ENCODE results near the gene RECK.

The RECK gene

DNA sequence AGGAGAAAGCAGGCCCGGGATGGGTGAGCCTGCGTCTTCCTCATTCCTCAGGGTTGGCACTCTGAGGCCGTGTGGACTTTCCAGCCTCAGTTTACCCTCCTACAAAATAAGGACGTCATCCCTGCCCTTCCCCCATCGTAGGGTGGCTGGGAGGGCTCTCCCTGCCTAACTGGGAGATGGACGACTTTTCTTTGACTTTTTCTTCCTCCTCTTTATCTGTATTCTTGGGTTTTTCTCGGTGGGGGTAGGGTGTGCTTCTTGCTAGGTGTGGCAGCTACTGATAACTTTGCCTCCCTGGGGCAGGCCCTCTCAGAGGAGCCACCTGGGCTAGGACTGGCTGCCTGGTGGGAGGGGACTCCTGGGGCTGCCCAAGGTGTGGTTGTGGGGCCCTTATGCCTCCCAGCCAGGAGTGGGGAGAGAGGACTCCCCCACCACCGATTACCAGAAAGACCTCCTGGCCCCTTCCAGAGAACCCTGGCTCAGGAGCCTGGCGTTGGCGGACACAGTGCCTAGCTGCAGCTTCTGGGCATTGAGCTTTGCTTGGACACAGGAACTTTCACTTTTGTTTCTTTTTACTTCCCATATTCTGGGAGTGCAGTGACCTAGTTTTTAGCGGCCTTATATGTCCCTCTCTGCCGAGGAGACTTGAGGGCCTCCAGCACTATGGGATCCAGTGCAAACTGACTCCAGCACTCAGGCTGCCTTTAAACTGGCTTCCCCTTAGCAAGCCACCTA lies 106.0 kb downstream of the RECK start:
- Mint-ChIP-seq H3K4me3 (peak overlapping the region; percentile 81), H3K9me3 (peaks cover 13% of the 10 kb centered on the region), H3K27ac (peak overlapping the region; percentile 74), H3K27me3 (no peaks in the 10 kb centered on the region), H3K4me1 (ENCODE audit: low read depth) (peaks cover 97% of the 10 kb centered on the region), H3K36me3 (ENCODE audit: low read depth) (peaks cover 24% of the 10 kb centered on the region)

DNA sequence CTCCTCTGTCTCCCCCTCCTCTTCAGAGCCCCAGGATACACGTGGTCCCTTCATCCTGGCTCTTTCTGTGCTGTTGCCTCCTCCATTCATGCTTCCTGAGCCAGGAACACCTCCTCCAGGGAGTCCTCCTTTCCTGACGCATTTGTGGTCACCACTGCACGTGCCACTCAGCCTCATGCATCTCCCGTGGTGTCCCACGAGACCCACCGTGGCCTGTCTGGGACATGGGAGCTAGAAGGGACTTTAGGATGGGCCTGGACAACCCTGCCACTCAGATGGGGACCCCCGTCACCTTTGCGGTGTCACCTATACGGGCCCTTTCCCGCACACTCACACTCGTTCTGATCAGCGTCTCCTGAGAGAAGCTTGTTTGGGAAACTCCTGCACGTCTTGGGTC lies 106.5 kb downstream of the RECK start:
- Mint-ChIP-seq H3K4me1 (ENCODE audit: low read depth) (peaks cover 97% of the 10 kb centered on the region), H3K27me3 (no peaks in the 10 kb centered on the region), H3K4me3 (peak overlapping the region; percentile 81), H3K9me3 (peaks cover 13% of the 10 kb centered on the region), H3K36me3 (ENCODE audit: low read depth) (peaks cover 25% of the 10 kb centered on the region), H3K27ac (peak overlapping the region; percentile 74)

DNA sequence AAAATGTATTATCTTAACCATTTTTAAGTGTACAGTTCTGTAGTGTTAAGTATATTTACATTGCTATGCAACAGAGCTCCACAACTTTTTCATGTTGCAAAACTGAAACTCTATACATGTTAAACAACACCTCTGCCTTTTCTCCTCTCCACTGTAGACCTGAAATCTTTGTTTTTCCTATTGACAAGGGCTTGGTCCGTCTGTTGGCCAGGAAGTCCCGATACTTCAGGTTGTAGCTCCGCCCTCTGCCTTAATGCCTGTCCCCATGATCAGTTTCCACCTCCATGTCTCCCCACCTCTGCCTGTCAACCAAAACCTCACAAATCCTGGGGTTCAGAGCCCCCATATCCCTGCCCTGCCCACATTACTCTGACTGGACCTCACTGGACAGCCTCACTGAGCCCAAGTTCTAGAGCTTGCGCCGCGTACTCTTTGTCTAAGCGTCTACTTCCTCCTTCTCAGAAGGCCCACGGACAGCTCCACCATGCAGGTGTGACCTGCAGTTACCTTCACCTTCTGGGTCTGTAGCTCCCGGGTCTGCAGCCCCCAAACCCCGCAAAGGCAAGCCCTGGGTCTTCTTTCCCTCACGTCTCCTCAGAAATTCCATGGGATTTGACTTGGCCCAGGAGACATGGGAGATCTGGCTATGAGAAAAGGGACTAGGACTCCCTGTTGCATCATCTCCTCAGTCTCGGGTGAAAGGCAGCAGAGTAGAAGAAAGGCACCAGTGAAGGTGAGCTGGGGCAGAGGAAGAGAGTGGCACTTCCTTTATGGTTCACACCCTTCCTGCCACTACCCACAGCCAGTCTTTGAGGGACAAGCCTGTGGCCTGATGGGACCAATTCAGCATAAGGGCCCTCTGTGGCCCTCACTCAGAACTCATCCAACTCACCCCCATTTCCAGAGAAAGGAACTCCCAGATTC lies 107.9 kb downstream of the RECK start:
- peaks cover 25% of the 10 kb centered on the region for H3K36me3 Mint-ChIP-seq (ENCODE audit: low read depth)
- H3K4me1 Mint-ChIP-seq (ENCODE audit: low read depth) = peaks cover 93% of the 10 kb centered on the region
- peak overlapping the region; percentile 74 for H3K27ac Mint-ChIP-seq
- no peaks in the 10 kb centered on the region for H3K27me3 Mint-ChIP-seq
- peaks cover 13% of the 10 kb centered on the region for H3K9me3 Mint-ChIP-seq
- H3K4me3 Mint-ChIP-seq = peak overlapping the region; percentile 81

DNA sequence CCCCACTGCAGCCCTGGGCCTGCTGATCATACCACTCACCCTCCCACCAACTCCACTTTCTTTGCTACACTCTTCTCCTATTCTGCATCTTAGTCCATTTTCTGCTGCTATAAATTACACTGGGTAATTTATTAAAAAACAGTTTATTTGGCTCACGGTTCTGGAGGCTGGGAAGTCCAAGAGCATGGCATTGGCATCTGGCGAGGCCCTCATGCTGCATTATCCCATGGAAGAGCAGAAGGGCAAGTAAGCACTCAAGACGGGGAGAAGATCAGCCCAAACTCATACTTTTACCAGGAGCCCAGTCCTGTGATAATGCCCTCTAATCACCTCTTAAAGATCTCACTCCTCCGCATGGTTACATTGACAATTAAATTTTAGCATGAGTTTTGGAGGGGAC lies 109.3 kb downstream of the RECK start:
- Mint-ChIP-seq H3K36me3 (ENCODE audit: low read depth) (peaks cover 26% of the 10 kb centered on the region), H3K4me3 (no peak overlapping the region), H3K27me3 (no peaks in the 10 kb centered on the region), H3K4me1 (ENCODE audit: low read depth) (peaks cover 90% of the 10 kb centered on the region), H3K9me3 (peaks cover 13% of the 10 kb centered on the region), H3K27ac (no peak overlapping the region)

DNA sequence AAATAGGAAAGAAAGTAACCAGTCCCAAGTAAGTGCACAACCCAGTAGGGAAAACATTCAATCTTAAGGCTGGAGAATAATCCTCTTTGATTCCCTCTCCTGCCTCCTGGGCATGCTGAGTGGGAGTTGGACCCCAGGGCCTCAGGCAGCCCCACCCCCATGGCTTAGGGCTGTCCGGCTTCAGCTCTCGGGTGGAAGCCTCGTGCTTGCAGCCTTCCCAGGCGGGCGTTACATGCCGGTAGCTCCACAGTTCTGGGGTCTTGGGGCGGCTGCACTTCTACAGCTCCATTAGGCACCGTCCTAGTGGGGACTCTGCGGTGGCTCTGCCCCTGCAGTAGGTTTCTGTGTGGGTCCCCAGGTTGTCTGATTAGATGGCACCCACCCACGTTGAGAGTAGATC lies 109.9 kb downstream of the RECK start:
- peaks cover 90% of the 10 kb centered on the region for H3K4me1 Mint-ChIP-seq (ENCODE audit: low read depth)
- H3K27ac Mint-ChIP-seq = no peak overlapping the region
- no peak overlapping the region for H3K4me3 Mint-ChIP-seq
- no peaks in the 10 kb centered on the region for H3K27me3 Mint-ChIP-seq
- peaks cover 30% of the 10 kb centered on the region for H3K36me3 Mint-ChIP-seq (ENCODE audit: low read depth)
- H3K9me3 Mint-ChIP-seq = peaks cover 13% of the 10 kb centered on the region

DNA sequence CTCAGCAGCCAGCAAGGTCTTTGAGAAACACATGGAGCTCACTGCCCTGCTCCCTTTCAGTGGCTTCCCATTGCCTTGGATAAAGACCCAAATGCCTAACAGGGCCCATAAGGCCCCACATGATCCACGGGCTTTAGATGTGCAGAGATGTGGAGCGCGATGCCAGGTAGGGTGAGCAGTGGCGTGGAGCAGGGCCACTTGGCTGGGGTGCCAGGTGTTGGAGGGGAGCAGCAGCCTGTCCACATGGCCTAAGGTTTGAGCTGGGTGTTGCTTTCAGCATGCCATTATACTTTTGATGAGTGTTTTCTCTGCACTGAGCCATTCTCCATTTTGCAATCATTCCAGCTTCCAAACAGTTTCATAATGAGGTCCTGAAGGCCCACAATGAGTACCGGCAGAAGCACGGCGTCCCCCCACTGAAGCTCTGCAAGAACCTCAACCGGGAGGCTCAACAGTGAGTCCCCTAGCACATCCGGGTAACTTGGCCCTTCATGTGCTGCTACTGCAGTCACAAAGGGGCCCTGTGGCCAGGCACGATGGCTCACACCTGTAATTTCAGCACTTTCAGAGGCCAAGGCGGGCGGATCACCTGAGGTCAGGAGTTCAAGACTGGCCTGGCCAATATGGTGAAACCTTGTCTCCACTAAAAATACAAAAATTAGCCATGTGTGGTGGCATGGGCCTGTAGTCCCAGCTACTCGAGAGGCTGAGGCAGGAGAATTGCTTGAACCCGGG lies 110.9 kb downstream of the RECK start:
- Mint-ChIP-seq H3K27me3 (no peaks in the 10 kb centered on the region), H3K4me1 (ENCODE audit: low read depth) (peaks cover 90% of the 10 kb centered on the region), H3K36me3 (ENCODE audit: low read depth) (peaks cover 34% of the 10 kb centered on the region), H3K4me3 (no peak overlapping the region), H3K9me3 (peaks cover 13% of the 10 kb centered on the region), H3K27ac (no peak overlapping the region)

DNA sequence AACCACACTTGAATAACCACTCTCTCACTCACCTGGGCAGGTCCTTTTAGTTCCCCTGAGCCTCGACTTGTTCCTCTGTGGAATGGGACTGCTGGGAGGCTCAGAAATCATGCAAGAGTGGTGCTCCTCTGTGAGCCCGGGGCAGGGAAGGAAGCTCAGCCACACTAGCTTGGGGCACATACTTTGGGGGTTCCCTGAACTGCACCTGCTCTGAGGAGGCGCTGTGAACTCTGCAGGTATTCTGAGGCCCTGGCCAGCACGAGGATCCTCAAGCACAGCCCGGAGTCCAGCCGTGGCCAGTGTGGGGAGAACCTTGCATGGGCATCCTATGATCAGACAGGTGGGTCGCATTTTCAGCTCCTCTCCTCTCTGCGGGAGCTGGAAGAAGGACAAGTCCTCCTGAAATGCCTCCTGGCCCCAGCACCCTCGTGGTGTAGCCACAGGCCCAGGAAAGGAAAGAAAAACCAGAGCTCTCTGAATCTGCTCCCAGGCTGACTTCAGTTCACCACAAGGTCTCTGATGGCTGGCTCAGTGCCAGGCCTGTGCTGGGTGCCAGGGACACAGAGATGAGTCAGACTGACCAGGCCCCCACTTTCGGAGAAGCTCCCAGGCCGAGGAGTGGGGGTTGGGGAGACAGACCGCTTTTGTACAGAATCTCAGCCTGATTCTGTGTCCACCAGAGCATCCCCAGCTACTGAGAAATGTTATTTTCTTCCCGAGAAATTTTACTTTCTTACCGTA lies 111.8 kb downstream of the RECK start:
- Mint-ChIP-seq H3K4me3 (peak overlapping the region; percentile 13), H3K9me3 (peaks cover 13% of the 10 kb centered on the region), H3K36me3 (ENCODE audit: low read depth) (peaks cover 38% of the 10 kb centered on the region), H3K4me1 (ENCODE audit: low read depth) (peaks cover 90% of the 10 kb centered on the region), H3K27ac (no peak overlapping the region), H3K27me3 (no peaks in the 10 kb centered on the region)

DNA sequence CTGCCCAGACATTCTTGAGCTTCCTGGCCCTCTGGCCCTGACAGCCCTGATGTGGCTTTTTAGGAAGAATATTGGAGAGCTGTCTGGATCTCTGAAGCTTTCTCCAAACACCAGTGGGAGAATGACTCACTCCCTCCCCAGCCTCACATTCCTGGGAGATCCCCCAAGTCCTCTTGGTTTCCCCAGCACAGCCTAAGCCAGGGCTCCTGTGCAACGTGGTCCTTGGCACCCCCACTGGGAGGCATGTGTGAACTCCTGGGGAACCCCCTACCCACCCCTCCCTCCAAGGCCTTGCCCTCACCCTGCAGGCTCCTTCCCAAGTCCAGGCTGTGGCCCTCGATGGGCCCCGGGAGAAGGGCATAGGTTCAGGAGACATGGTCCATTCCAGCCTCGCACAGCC lies 112.5 kb downstream of the RECK start:
- peak overlapping the region; percentile 13 for H3K4me3 Mint-ChIP-seq
- H3K27me3 Mint-ChIP-seq = no peaks in the 10 kb centered on the region
- peaks cover 39% of the 10 kb centered on the region for H3K36me3 Mint-ChIP-seq (ENCODE audit: low read depth)
- no peak overlapping the region for H3K27ac Mint-ChIP-seq
- H3K4me1 Mint-ChIP-seq (ENCODE audit: low read depth) = peaks cover 90% of the 10 kb centered on the region
- peaks cover 13% of the 10 kb centered on the region for H3K9me3 Mint-ChIP-seq

DNA sequence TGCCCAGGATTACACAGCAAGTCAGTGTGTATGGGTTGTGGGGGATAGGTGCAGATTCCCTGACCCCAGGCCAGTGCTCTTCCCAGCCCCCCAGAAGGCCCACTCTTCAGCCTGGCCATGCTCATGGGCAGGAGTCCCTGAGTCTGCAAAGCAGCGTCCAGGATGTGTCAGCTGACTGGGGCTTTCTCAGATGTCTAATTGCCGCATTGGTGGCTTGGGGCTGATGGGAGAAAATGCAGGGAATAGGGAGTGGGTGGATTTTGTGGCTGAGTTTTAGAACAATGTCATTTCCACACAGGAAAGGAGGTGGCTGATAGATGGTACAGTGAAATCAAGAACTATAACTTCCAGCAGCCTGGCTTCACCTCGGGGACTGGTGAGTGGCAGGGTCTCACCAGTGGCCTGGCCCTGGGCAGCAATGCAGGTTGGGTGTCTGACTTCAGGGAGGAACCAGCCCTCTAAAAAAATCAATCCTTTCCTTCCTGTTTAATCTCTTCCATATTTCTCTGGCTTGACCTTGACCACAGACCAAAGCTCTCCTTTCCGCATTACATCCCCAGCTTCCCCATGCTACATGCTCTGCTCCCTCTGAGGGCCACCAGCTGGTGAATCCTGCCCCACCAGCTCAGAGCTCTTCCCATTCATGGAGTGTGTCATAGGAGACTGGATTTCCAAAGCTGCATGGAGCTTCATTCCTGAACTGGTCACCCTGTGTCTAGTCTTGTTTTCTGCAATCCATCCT lies 114.0 kb downstream of the RECK start:
- H3K27me3 Mint-ChIP-seq = no peaks in the 10 kb centered on the region
- peak overlapping the region; percentile 24 for H3K4me3 Mint-ChIP-seq
- peaks cover 7% of the 10 kb centered on the region for H3K9me3 Mint-ChIP-seq
- peaks cover 29% of the 10 kb centered on the region for H3K36me3 Mint-ChIP-seq (ENCODE audit: low read depth)
- H3K4me1 Mint-ChIP-seq (ENCODE audit: low read depth) = peaks cover 83% of the 10 kb centered on the region
- H3K27ac Mint-ChIP-seq = peak overlapping the region; percentile 91

DNA sequence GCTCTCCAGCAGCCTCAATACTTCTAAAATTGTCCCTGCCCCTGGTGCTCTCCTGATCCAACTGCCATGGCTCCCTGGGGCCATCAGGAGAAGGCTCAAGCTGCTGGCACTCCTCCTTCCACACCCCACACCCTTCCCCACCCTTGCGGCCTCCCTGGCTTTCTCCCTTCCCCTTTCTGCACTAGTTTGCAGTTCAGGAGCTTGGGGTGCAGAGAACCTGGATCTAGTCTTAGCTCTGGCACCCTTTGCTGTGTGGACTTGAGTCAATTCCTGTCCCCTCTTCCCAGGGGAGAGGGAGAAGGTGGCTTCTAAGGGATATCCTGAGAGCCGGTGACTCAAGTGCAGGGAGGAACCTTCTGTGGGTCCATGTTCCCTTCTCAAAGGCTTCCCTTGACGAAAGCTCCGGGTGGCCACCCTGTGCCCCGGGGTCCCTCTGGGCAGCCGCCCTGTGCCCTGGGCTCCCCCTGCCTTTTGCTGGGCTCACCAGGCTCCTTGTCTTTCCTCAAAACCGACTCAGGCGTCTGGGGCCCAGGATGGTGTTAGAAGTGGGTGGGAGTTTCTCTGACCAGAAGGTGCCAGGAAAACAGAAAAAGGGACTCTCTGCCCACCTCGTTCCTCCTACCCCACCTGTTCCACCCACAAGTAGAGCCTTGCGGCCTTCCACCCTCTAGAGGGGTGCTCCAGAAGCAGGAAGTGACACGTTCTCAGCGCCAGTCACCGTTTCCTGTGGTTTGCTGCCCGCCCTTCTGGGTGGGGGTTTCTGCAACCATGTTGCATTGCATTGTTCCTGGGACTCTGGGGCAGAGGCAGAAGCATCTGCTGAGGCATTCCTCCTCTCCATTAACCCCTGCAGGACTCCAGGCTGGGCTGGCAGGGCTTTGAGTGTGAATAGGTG lies 114.8 kb downstream of the RECK start:
- no peaks in the 10 kb centered on the region for H3K27me3 Mint-ChIP-seq
- peak overlapping the region; percentile 78 for H3K4me3 Mint-ChIP-seq
- peaks cover 24% of the 10 kb centered on the region for H3K36me3 Mint-ChIP-seq (ENCODE audit: low read depth)
- H3K9me3 Mint-ChIP-seq = no peaks in the 10 kb centered on the region
- peak overlapping the region; percentile 91 for H3K27ac Mint-ChIP-seq
- peaks cover 75% of the 10 kb centered on the region for H3K4me1 Mint-ChIP-seq (ENCODE audit: low read depth)

DNA sequence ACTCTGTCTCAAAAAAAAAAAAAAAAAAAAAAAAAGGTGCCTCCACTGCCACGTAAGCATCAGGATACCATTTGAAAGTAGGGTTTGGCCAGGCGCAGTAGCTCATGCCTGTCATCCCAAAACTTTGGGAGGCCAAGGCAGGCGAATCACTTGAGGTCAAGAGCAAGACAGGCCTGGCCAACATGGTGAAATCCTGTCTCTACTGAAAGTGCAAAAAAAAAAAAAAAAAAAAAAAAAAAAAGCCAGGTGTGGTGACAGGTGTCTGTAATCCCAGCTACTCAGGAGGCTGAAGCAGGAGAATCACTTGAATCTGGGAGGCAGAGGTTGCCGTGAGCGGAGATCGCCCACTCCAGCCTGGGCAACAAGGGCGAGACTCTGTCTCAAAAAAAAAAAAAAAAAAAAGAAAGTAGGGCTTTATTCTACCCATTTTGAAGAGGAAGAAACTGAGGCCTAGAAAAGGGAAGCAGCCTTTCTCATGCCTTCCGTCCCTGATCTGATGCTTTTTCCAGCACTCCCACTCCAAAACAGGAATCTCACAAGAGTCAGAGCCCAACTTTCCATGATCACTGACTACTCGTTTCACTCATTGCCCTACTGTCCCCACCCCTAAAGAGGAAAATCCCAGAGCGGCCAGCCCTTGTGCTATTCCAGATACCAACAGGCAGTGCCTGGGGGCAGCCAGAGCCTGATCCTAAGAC lies 116.2 kb downstream of the RECK start:
- H3K27ac Mint-ChIP-seq = peak overlapping the region; percentile 72
- H3K9me3 Mint-ChIP-seq = no peaks in the 10 kb centered on the region
- no peaks in the 10 kb centered on the region for H3K27me3 Mint-ChIP-seq
- peaks cover 65% of the 10 kb centered on the region for H3K4me1 Mint-ChIP-seq (ENCODE audit: low read depth)
- peaks cover 19% of the 10 kb centered on the region for H3K36me3 Mint-ChIP-seq (ENCODE audit: low read depth)
- H3K4me3 Mint-ChIP-seq = no peak overlapping the region

DNA sequence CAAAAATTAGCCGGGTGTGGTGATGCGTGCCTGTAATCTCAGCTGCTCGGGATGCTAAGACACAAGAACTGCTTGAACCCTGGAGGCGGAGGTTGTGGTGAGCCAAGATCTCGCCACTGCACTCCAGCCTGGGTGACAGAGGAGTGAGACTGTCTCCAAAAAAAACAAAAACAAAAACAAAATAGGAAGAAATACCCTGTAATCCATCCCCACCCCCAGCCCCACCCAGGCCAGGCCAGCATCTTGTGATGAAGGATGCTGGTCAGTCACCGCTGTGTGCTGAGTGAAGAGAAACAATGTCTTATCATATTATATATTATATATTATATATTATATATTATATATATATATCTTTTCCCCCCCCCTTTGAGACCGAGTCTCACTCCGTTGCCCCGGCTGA lies 117.0 kb downstream of the RECK start:
- Mint-ChIP-seq H3K27ac (no peak overlapping the region), H3K36me3 (ENCODE audit: low read depth) (peaks cover 19% of the 10 kb centered on the region), H3K9me3 (no peaks in the 10 kb centered on the region), H3K4me3 (no peak overlapping the region), H3K4me1 (ENCODE audit: low read depth) (peaks cover 62% of the 10 kb centered on the region), H3K27me3 (no peaks in the 10 kb centered on the region)
